ENCODE data around the gene SRGAP3.

DNA sequence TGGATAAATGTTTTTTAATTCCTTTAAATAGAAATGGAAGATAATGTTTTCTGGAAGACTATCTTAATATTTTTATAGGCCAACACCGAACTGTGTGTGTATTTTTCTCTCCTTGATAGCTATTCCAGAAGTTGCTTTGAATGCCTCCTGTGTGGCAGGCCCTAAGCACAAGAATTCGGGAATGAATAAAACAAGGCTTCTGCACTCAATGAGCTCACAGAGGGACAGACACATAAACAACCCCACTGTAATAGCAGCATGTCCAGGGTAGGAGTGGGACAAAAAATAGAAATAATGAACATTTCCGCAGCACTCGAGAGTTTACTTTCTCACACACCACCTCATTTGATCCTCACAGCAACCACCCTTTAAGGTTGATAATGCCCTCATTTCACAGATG, 18.0 kb downstream of the SRGAP3 start:
- TF ChIP-seq CTCF (IDR thresholded peaks at IDR 0.05; ENCODE audit: low read length) (no peak), EZH2 (IDR thresholded peaks at IDR 0.05; ENCODE audit: borderline replicate concordance, low read length) (no peak)
